MM.1S (cell line): ENCODE data around the gene LDHB.

Source experiments
- DNase-seq: peaks from one replicate; pipeline ENCODE4 v3.0.0-alpha.2; 2015
- H2AFZ ChIP-seq: fragments of 300-600 bp; sonication (generic); 2 replicates; pipeline ENCODE4 v1.6.0; 2016; ENCODE audit warnings: antibody characterized with exemption, low read length
- H3F3A ChIP-seq: fragments of 300-600 bp; sonication (generic); 2 replicates; pipeline ENCODE4 v1.6.1; 2016; ENCODE audit warnings: mild to moderate bottlenecking, antibody characterized with exemption, low read length, moderate library complexity, mixed read lengths; ENCODE audit not compliant: insufficient read depth
- H3K27ac ChIP-seq: fragments of 300-600 bp; sonication (generic); 2 replicates; pipeline ENCODE4 v1.5.1; 2016; ENCODE audit warnings: mild to moderate bottlenecking, low read length
- H3K27me3 ChIP-seq: fragments of 300-600 bp; sonication (generic); replicated peaks from 2 replicates; pipeline ENCODE4 v1.6.0; 2016; ENCODE audit warnings: low read length; ENCODE audit not compliant: insufficient read depth
- H3K36me3 ChIP-seq: fragments of 300-600 bp; sonication (generic); replicated peaks from 2 replicates; pipeline ENCODE4 v1.6.1; 2016; ENCODE audit warnings: mild to moderate bottlenecking, low read length, mixed read lengths; ENCODE audit not compliant: insufficient read depth
- H3K4me1 ChIP-seq: fragments of 300-600 bp; sonication (generic); 2 replicates; pipeline ENCODE4 v1.6.1; 2016; ENCODE audit warnings: low read length, mixed read lengths
- H3K4me2 ChIP-seq: fragments of 300-600 bp; sonication (generic); 2 replicates; pipeline ENCODE4 v1.6.0; 2016; ENCODE audit warnings: low read depth, low read length
- H3K4me3 ChIP-seq: fragments of 300-600 bp; sonication (generic); 2 replicates; pipeline ENCODE4 v1.5.1; 2016; ENCODE audit warnings: low read length, mixed read lengths
- H3K79me2 ChIP-seq: fragments of 300-600 bp; sonication (generic); 2 replicates; pipeline ENCODE4 v1.6.1; 2016; ENCODE audit warnings: mixed run types, low read length, mixed read lengths
- H3K9ac ChIP-seq: fragments of 300-600 bp; sonication (generic); 2 replicates; pipeline ENCODE4 v1.6.1; 2016; ENCODE audit warnings: low read length, mixed read lengths
- H3K9me2 ChIP-seq: fragments of 300-600 bp; sonication (generic); replicated peaks from 2 replicates; pipeline ENCODE4 v1.6.1; 2016; ENCODE audit warnings: mild to moderate bottlenecking, low read length, mixed read lengths; ENCODE audit not compliant: insufficient read depth
- H3K9me3 ChIP-seq: fragments of 300-600 bp; sonication (generic); replicated peaks from 2 replicates; pipeline ENCODE4 v1.6.1; 2016; ENCODE audit warnings: mild to moderate bottlenecking, low read length, mixed read lengths; ENCODE audit not compliant: insufficient read depth
- H4K20me1 ChIP-seq: fragments of 300-600 bp; sonication (generic); 2 replicates; pipeline ENCODE4 v1.6.1; 2016; ENCODE audit warnings: mild to moderate bottlenecking, low read length, moderate library complexity, mixed read lengths; ENCODE audit not compliant: insufficient read depth
- EZH2 ChIP-seq: fragments of 300-600 bp; sonication (generic); optimal IDR thresholded peaks from 2 replicates; pipeline ENCODE3; 2017; ENCODE audit warnings: low read depth, mild to moderate bottlenecking, antibody characterized with exemption, low read length, mixed read lengths
- EZH2phosphoT487 ChIP-seq: fragments of 300-600 bp; sonication (generic); IDR thresholded peaks from 2 replicates; pipeline ENCODE4 v1.6.1; 2018; ENCODE audit warnings: antibody characterized with exemption, low read length
- TF ChIP-seq, protein P1 (sequence below): fragments of 300-600 bp; sonication (generic); IDR thresholded peaks from 2 replicates; pipeline ENCODE4 v1.5.1; 2016; ENCODE audit warnings: antibody characterized with exemption, low read length, mixed read lengths

LDHB gene

DNA sequence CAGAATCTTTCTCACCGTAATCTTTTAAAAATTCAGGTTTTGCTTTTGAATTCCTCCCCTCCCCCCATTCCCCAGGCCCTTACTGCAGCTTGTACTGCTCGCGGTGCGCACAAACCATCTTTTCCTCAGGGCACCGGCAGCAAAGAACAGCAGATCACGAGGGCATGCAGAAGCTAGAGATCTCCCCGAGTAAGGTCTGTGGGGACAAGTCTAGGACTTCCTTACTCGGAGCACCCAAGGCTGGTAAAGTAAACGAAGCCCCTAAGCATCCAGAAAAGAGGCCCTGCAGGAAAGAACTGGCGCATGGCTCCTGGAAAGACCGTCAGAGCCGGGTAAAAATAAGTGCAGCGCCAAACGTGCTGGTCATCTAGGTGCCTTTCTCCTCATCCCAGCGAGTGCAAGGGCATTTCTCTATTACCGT lies 727 bp downstream of the LDHB start:
- Histone ChIP-seq H2AFZ (peak overlapping the region; percentile 88; the same call in 1 of the 2 replicates), H3K27ac (peak overlapping the region; percentile 83; the same call in 1 of the 2 replicates), H3K36me3 (peaks cover 8% of the 10 kb centered on the region), H3K79me2 (peaks cover 57% of the 10 kb centered on the region), H3K9ac (peak overlapping the region; percentile 93), H3K4me2 (peak overlapping the region; percentile 78), H4K20me1 (peaks cover 8% of the 10 kb centered on the region; the same call in 1 of the 2 replicates), H3F3A (no peaks in the 10 kb centered on the region), H3K27me3 (no peaks in the 10 kb centered on the region), H3K4me3 (peak overlapping the region; percentile 95), H3K9me2 (no peaks in the 10 kb centered on the region), H3K4me1 (peaks cover 13% of the 10 kb centered on the region; the same call in 1 of the 2 replicates), H3K9me3 (no peaks in the 10 kb centered on the region)
- TF ChIP-seq EZH2phosphoT487, result no peak
- TF ChIP-seq EZH2, result no peak
- peak; percentile 53 for DNase-seq

DNA sequence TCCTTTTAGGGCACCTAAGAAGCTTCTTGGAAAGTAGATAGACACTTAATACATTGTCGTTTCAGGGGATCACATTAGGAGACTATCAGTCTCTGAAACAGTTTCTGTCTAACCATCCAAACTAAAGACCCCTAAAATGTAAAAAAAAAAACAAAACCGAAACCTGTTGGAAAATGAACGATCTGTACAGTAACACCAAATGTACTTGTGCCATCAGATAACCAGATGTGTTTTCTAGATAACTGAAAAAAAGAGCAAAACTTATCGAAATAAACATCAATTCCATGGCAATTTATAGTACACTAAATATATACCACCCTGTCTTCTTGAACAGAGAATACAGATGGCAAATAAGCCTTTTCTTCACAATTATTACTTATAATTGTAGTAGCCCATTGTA lies 2.1 kb downstream of the LDHB start:
- Histone ChIP-seq H3K4me3 (peak overlapping the region; percentile 95; the same call in 1 of the 2 replicates), H2AFZ (no peak overlapping the region), H3F3A (no peaks in the 10 kb centered on the region), H3K36me3 (peaks cover 19% of the 10 kb centered on the region), H3K79me2 (peaks cover 70% of the 10 kb centered on the region), H3K9me2 (no peaks in the 10 kb centered on the region), H3K4me1 (peaks cover 13% of the 10 kb centered on the region; the same call in 1 of the 2 replicates), H4K20me1 (peaks cover 14% of the 10 kb centered on the region; the same call in 1 of the 2 replicates), H3K27ac (no peak overlapping the region), H3K9me3 (no peaks in the 10 kb centered on the region), H3K4me2 (peak overlapping the region; percentile 78), H3K27me3 (no peaks in the 10 kb centered on the region), H3K9ac (peak overlapping the region; percentile 93; the same call in 1 of the 2 replicates)
- DNase-seq, result no peak
- TF ChIP-seq EZH2phosphoT487 (no peak), EZH2 (no peak)
- TF ChIP-seq, protein P1, sequence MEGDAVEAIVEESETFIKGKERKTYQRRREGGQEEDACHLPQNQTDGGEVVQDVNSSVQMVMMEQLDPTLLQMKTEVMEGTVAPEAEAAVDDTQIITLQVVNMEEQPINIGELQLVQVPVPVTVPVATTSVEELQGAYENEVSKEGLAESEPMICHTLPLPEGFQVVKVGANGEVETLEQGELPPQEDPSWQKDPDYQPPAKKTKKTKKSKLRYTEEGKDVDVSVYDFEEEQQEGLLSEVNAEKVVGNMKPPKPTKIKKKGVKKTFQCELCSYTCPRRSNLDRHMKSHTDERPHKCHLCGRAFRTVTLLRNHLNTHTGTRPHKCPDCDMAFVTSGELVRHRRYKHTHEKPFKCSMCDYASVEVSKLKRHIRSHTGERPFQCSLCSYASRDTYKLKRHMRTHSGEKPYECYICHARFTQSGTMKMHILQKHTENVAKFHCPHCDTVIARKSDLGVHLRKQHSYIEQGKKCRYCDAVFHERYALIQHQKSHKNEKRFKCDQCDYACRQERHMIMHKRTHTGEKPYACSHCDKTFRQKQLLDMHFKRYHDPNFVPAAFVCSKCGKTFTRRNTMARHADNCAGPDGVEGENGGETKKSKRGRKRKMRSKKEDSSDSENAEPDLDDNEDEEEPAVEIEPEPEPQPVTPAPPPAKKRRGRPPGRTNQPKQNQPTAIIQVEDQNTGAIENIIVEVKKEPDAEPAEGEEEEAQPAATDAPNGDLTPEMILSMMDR, result no peak

DNA sequence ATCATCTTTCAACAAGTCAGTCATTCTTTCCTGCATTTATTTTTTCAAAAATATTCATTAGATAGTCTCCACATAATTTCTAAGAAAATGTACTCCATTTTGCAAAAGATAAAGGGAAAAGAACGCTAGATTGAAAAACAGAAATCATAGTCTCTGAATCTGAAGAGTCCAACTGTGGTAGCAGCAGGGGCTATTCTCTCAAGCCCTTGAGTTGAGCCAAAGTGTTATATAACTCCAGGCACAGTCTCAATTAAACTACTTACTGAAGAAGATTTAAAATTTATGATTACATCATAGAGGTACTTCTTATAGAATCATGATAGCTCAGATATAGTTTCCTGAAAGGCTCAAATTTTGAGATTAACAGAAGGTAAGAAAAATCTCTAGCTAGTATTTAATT lies 5.8 kb downstream of the LDHB start:
- peaks cover 22% of the 10 kb centered on the region for H3K36me3 ChIP-seq
- no peaks in the 10 kb centered on the region for H3F3A ChIP-seq
- peaks cover 91% of the 10 kb centered on the region for H3K79me2 ChIP-seq
- DNase-seq, result no peak
- TF ChIP-seq EZH2 (no peak), EZH2phosphoT487 (no peak)
- TF ChIP-seq, protein P1, result no peak
- H4K20me1 ChIP-seq, result peaks cover 14% of the 10 kb centered on the region; the same call in 1 of the 2 replicates
- H3K9ac ChIP-seq, result no peak overlapping the region
- H3K4me3 ChIP-seq, result no peak overlapping the region
- no peak overlapping the region for H2AFZ ChIP-seq
- H3K9me3 ChIP-seq, result no peaks in the 10 kb centered on the region
- no peak overlapping the region for H3K4me2 ChIP-seq
- H3K27ac ChIP-seq, result no peak overlapping the region
- H3K9me2 ChIP-seq, result no peaks in the 10 kb centered on the region
- no peaks in the 10 kb centered on the region for H3K27me3 ChIP-seq
- peaks cover 13% of the 10 kb centered on the region; the same call in 1 of the 2 replicates for H3K4me1 ChIP-seq

DNA sequence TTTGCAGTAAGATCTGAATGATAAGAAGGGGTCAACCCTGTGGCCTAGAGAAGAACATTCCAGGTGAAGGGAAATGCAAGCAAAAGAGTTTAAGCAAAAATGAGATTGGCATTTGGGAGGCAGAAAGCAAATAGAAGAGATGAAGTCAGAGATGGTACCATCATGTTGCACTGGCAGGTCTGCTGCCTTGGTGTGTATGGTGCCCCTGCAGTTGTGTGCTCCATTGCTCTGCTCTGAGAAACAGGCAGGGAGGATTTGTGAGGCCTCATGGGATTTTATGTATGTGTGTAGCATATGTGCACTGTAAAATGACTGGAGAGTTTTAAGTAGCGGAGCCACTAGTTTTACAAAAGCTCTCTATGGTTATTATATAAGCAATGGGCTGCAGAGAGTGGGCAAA lies 6.6 kb downstream of the LDHB start:
- no peak overlapping the region for H3K4me3 ChIP-seq
- H3F3A ChIP-seq, result no peaks in the 10 kb centered on the region
- no peak overlapping the region for H2AFZ ChIP-seq
- no peak for TF ChIP-seq EZH2
- TF ChIP-seq, protein P1, result no peak
- TF ChIP-seq EZH2phosphoT487, result no peak
- no peaks in the 10 kb centered on the region for H3K9me3 ChIP-seq
- no peak for DNase-seq
- H3K9ac ChIP-seq, result no peak overlapping the region
- H3K9me2 ChIP-seq, result no peaks in the 10 kb centered on the region
- peaks cover 22% of the 10 kb centered on the region for H3K36me3 ChIP-seq
- peaks cover 88% of the 10 kb centered on the region for H3K79me2 ChIP-seq
- H3K27me3 ChIP-seq, result no peaks in the 10 kb centered on the region
- H3K4me2 ChIP-seq, result no peak overlapping the region
- peaks cover 13% of the 10 kb centered on the region; the same call in 1 of the 2 replicates for H3K4me1 ChIP-seq
- H4K20me1 ChIP-seq, result peaks cover 15% of the 10 kb centered on the region; the same call in 1 of the 2 replicates
- H3K27ac ChIP-seq, result no peak overlapping the region
